BJ (cell line): ENCODE data around the gene PLCH2. TPM values are rescaled to one million over a fixed set of nuclear protein-coding genes. Genes with fewer than 3 reads are reported as not detected.
"Not testable (repeated sequence)": the region's sequence is repeated elsewhere in the genome, so short reads cannot be mapped to it uniquely, and the experiment has no call there.

Experiments used
- CTCF ChIA-PET: fragments of 350-600 bp; formaldehyde crosslinking; extraction: SDS; loops from one replicate; lab custom pipeline; 2021; ENCODE audit warnings: antibody characterized with exemption, inconsistent platforms; lab: Yijun Ruan, JAX
- POLR2A ChIA-PET: fragments of 300-600 bp; sonication (Branson Sonifier 250); formaldehyde crosslinking; extraction: SDS; loops from one replicate; lab custom pipeline; 2021; ENCODE audit warnings: antibody characterized with exemption; lab: Charles Lee
- DNase-seq: peaks from one replicate; pipeline ENCODE4 v3.0.0-alpha.2; 2011; ENCODE audit warnings: low read depth
- H3K27me3 ChIP-seq: 2 replicates; pipeline ENCODE4 v1.6.0; 2011; ENCODE audit warnings: low read length; ENCODE audit not compliant: control insufficient read depth, insufficient read depth
- H3K36me3 ChIP-seq: 2 replicates; pipeline ENCODE4 v1.5.1; 2011; ENCODE audit warnings: low read length; ENCODE audit not compliant: control insufficient read depth, insufficient read depth
- H3K4me3 ChIP-seq: 2 replicates; pipeline ENCODE4 v1.5.1; 2011; ENCODE audit warnings: low read depth, mild to moderate bottlenecking, control low read depth, low read length
- CTCF ChIP-seq: IDR thresholded peaks from 2 replicates; pipeline ENCODE4 v1.5.1; 2011; ENCODE audit warnings: low read depth, mild to moderate bottlenecking, control low read depth, inconsistent platforms, low read length, moderate library complexity; ENCODE audit not compliant: insufficient read depth
- polyA plus RNA-seq: library from polyadenylated mRNA; depleted of rRNA; stranded (reverse); fragments of >200 nt; gene quantifications from 2 replicates; pipeline ENCODE4 v1.2.3, GENCODE V29; 2011

The PLCH2 gene
- polyA plus RNA-seq, 1 experiment: 0.06 TPM

- Histone ChIP-seq H3K27me3 (peaks cover 14% of the 10 kb centered on the region), H3K36me3 (no peaks in the 10 kb centered on the region), H3K4me3 (no peak overlapping the region)
- DNase-seq: no peak
- POLR2A ChIA-PET: no interaction called here
- no peak for TF ChIP-seq CTCF
- CTCF ChIA-PET: no interaction called here
These were observed 38.5 kb upstream of the PLCH2 start for GRCh38 chr1:2437617-2438016.

GRCh38 chr1:2438038-2438437 is 38.1 kb upstream of the PLCH2 start:
- no peak for TF ChIP-seq CTCF
- Histone ChIP-seq H3K36me3 (no peaks in the 10 kb centered on the region), H3K27me3 (peaks cover 14% of the 10 kb centered on the region), H3K4me3 (no peak overlapping the region)
- ChIA-PET POLR2A (no interaction called here), CTCF (no interaction called here)
- no peak for DNase-seq

GRCh38 chr1:2438641-2439040 is 37.4 kb upstream of the PLCH2 start:
- TF ChIP-seq CTCF: no peak
- POLR2A ChIA-PET: no interaction called here
- Histone ChIP-seq H3K4me3 (no peak overlapping the region), H3K36me3 (no peaks in the 10 kb centered on the region), H3K27me3 (peaks cover 11% of the 10 kb centered on the region)
- CTCF ChIA-PET: no interaction called here
- DNase-seq: no peak

GRCh38 chr1:2439369-2439768 is 36.7 kb upstream of the PLCH2 start:
- no peaks in the 10 kb centered on the region for H3K36me3 ChIP-seq
- H3K27me3 ChIP-seq: peaks cover 13% of the 10 kb centered on the region
- no peak for TF ChIP-seq CTCF
- POLR2A ChIA-PET: no interaction called here
- CTCF ChIA-PET: no interaction called here
- H3K4me3 ChIP-seq: no peak overlapping the region
- no peak for DNase-seq

- DNase-seq, H3K4me3 ChIP-seq, CTCF ChIA-PET, H3K36me3 ChIP-seq: not testable (repeated sequence)
- POLR2A ChIA-PET: interaction anchor here (0.5 kb wide), 1 partner anchor 16 kb away, joined by 3 read pairs; no protein-coding TSS in a partner anchor
- peaks cover 16% of the 10 kb centered on the region for H3K27me3 ChIP-seq
These were observed 35.7 kb upstream of the PLCH2 start for GRCh38 chr1:2440346-2440745.

GRCh38 chr1:2441746-2442145 is 34.3 kb upstream of the PLCH2 start:
- DNase-seq: no peak
- Histone ChIP-seq H3K27me3 (peaks cover 13% of the 10 kb centered on the region), H3K36me3 (no peaks in the 10 kb centered on the region), H3K4me3 (no peak overlapping the region)
- CTCF ChIA-PET: interaction anchor here (1.2 kb wide), 1 partner anchor 107 kb away, joined by 3 read pairs; no protein-coding TSS in a partner anchor
- POLR2A ChIA-PET: no interaction called here
- no peak for TF ChIP-seq CTCF
